SK-N-MC (cell line): ENCODE data around the gene ANKRD34B.

ENCODE experiments used
- EZH2 ChIP-seq: fragments of 200-600 bp; sonication (generic); IDR thresholded peaks from one replicate; pipeline ENCODE4 v1.6.1; 2017; ENCODE audit warnings: antibody characterized with exemption
- FOXP2 ChIP-seq: optimal IDR thresholded peaks from 2 replicates; pipeline ENCODE3; 2011; ENCODE audit warnings: mild to moderate bottlenecking, moderate library complexity; ENCODE audit not compliant: insufficient read depth; ENCODE audit errors: extremely low read length, control extremely low read depth
- POLR2AphosphoS5 ChIP-seq: IDR thresholded peaks from 2 replicates; pipeline ENCODE4 v1.6.1; 2012; ENCODE audit warnings: mild to moderate bottlenecking, low read depth, low read length, borderline replicate concordance

DNA sequence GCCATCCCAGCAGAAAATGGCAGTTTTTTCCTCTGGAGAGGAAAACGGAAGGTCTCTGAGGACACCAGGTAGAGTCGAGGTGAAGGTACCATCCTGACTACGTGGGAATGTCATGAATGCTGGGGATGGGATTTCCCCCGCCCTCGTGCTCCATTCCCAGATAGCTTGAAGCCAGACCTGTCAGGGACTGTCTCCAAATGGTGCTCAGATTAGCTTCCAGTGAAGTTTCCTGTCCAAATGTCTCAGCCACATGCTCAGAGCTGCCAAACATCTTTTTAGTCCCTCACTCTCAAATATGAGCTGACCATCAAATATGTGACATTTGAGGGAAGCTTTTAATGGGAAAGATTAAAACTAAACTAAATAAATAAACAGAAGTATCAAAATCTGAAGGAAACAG lies 7.6 kb upstream of the ANKRD34B start:
- no peak for TF ChIP-seq POLR2AphosphoS5
- no peak for TF ChIP-seq EZH2
- no peak for TF ChIP-seq FOXP2
